GM19372 (cell line): ENCODE data around the gene XPA.
"Not testable (repeated sequence)": the region's sequence is repeated elsewhere in the genome, so short reads cannot be mapped to it uniquely, and the experiment has no call there.

Experiments used
- ATAC-seq: cut with Tn5 transposase; IDR thresholded peaks from one replicate; pipeline ENCODE4 v1.9.1; 2021; ENCODE audit warnings: mild to moderate bottlenecking, low read depth, moderate library complexity; ENCODE audit not compliant: unreplicated experiment

XPA gene

GRCh38 chr9:97696803-97697601 is at the start of gene XPA:
TSS of gene XPA (minus strand) at chr9:97697340. CDS start at chr9:97697292, 48 bp downstream.
- ATAC-seq = peak; percentile 91

GRCh38 chr9:97744710-97745708 is 47.9 kb upstream of the XPA start:
- ATAC-seq = no peak

DNA sequence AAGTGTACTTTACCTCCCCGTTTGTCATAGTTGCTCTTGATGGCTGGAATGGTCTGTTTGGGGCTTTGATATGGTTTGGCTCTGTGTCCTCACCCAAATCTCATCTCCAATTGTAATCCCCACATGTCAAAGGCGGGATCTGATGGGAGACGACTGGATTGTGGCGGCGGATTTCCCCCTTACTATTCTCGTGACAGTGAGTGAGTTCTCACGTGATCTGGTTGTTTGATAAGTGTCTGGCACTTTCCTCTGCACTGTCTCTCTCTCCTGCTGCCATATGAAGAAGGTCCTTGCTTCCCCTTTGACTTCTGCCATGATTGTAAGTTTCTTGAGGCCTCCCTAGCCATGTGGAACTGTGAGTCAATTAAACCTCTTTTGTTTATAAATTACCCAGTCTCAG is 46.9 kb upstream of the XPA start:
- ATAC-seq = not testable (repeated sequence)

GRCh38 chr9:97742545-97742944 is 45.4 kb upstream of the XPA start:
- no peak for ATAC-seq

- no peak for ATAC-seq
Measured at GRCh38 chr9:97741947-97742346, 44.8 kb upstream of the XPA start.

DNA sequence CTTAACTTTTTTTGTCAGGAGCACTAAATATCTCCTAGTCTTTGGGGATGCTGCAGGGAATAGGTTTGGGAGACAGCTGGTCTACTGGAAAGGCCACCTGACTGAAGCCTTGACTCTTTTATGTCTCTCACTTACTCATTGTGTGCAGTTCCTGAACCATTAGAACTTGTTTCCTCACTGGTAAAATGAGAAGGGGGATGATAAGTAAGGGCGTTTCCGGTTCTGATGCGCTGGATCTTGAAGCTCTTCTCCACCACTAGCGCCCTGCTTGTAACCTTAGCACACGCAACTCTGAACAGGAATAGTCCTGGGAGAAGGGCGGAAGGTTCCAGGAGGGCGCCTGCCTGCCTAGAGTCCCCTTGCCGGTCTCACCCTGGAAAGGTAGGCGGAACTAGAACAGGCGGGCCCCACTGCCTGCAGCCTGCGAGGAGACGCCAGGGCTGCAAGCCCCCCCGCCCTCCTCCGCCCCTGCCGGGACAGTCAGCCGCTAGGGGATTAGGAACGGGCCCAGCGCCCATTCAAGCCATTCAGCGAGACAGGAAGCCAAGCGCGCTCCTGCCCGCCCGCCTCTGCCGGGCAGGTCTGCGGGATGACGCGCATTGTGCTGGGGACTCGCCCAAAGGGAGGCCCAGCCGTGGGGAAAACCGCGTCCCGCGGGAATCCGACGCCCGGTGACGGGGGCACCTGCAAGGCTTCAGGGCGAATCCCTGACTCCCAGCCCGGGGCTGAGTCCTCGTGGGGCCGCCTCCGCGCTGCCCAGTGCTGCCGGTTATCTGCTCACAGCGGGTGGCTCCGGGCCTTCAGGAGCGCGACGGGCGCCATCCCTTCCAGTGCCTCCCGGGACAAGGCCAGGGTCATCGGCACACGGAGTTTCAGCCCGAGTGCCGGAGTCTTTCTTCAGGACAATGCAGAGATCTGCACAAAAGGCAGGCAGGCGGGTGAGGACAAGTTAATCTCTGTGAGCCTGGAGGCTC is 44.0 kb upstream of the XPA start:
- no peak for ATAC-seq

DNA sequence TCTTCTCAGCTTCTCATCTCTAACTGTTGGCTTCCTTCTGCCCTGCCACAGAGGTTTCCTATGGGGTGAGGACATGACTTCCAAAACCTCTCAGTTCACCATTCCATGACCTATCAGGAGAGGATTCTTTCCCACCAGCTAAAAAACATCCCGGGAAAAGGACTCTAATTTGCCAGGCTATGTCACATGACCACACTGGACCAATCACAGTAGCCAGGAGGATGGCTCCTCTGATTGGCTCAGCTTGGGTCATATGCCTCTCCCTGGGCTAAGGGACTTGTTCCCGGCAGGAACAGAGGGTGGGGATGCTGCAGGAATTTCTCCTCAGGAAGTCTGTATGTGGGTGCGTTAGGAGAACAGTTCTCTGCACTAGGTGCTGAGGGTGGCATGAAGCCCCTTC is 40.3 kb upstream of the XPA start:
- ATAC-seq = no peak

DNA sequence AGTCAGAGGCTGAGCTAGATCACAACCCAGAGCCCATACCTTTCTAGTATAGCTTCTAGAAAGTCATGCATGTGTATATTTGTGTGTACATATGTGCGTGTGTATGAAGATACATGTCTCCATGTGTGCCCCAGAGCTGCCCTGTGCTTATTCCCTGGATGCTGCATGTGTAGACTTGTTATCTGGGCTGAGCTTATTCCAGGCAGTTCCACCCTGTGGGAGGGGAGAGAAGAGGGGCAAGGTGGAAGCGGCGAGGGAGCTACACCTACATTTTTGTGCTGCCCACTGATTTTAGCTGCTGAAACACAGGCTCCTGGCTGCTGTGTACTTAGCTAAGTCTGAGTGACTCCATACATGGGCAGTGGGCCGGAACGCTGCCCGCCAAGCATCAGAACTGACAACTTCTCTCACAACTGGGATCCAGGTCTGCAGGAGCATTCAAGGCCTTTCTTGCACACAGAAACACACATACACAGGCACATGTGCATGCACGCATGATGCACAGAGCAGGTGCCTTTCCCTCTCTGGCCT is 38.0 kb upstream of the XPA start:
- no peak for ATAC-seq

DNA sequence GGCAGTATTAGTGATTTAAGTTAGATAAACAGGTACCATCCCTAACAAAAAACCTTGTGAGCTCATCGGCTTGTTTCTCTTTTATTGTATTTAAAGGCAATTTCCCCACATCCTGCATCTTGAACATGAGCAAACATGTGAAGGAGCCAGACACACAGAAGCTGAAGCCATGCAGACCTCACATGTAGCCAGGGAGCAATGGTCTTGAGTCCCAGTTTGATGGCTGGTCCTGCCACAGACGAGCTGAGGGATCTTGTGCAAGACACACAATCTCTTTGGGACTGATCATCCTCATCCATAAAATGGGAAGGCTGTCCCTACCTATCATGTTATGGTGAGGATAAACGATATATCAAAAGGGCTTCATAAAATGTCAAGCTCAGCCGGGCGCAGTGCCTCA is 29.6 kb upstream of the XPA start:
- no peak for ATAC-seq

GRCh38 chr9:97723819-97724218 is 26.7 kb upstream of the XPA start:
- ATAC-seq = no peak

GRCh38 chr9:97722331-97722730 is 25.2 kb upstream of the XPA start:
- ATAC-seq = no peak

DNA sequence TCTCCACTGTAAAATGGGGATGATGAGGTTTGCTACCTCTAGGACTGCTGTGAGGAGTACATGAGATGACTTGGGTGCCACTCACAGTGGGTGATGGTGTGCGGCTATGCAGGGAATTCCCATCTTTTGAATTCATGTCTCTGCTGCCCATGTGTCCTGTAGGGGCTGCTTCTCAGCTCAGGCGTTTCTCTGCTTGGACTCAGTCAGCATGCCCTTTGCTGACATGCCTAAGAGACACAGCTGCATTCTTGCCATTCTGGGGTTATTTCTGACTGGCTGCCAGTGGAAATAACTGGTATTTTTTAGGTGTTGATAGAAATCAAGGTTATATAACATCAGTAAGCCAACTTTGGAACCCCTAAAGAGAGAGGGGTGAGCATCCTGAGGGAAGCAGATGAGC is 24.3 kb upstream of the XPA start:
- no peak for ATAC-seq

- no peak for ATAC-seq
Measured at GRCh38 chr9:97717866-97718265, 20.7 kb upstream of the XPA start.

DNA sequence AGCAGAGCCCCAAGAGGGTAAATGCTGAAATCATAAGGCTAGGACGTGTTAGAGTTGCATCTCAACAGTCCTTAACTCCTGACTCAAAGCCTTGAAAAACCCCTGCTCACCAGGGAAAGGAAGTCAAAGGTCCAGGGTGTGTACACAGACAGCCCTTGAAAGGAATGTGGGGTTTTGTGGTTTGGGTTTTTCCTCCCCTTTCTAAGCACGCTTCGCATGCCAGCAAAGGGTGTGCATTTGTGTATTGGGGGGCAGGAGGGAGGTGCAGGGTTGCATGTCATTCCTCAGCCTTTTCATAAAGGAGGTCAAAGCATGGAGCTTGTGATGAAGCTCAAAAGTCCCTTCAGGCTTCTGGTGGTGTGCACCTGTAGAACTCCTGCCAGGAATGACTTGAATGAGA is 17.3 kb upstream of the XPA start:
- ATAC-seq = no peak

DNA sequence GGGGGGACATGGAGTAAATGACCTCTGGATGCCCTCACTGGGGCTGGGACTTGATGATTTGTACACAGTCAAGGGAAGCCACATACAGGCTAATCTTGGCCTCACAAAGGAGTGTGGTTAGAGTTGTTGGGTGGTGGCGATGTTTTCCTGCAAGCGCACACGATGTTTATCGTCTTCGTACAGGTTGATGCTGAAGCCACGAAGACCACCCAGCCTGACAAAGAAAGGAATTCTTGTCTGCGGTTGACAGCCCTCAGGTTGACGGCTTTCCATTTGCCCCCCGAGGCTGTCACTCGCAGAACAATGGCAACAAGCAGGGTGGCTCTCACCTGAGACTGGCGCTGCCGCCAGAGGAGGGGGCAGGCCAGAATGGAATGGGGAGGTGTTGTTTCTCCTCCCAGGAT is 14.1 kb upstream of the XPA start:
- no peak for ATAC-seq

DNA sequence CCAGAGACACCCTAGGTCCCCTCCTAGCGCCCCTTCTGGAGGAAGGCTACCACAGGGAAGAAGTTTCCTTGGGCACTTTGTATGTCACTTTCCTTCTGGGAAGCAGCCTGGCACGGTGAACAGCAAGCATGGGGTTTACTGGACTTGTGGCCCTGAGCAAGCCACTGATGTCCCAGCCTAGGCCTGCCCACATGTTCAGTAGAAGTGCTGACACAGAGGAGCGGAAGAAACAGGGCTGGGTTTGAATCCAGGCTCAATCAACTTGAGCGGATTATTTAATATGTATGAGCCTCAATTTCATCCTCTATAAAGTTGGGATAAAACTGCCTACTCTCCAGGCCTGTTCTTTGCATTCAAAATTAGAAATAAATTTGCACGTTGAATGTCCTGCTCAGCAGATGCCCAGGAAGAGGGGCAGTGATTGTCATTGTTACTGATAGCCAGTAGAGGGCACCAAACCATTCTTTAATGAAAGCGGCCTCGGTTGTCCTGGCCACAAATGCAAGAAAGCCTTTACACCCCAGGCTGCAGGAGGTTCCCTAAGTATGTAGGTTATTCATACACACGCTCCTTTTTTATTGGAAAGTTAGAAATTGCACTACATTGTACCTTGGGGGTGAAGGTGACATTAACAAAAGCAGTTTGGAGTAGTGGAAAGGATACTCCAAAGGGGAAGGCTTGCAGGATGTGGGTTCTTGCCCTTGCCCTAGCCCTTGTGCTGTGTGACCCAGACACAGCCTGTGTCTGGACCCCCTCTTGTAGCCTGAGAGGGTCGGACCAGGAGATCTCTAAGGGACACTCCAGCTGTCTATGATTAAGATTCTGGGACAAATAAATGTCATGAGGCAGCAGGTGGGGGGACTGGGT is 13.4 kb upstream of the XPA start:
- peak; percentile 74 for ATAC-seq

- no peak for ATAC-seq
Measured at GRCh38 chr9:97706246-97706645, 9.1 kb upstream of the XPA start.

DNA sequence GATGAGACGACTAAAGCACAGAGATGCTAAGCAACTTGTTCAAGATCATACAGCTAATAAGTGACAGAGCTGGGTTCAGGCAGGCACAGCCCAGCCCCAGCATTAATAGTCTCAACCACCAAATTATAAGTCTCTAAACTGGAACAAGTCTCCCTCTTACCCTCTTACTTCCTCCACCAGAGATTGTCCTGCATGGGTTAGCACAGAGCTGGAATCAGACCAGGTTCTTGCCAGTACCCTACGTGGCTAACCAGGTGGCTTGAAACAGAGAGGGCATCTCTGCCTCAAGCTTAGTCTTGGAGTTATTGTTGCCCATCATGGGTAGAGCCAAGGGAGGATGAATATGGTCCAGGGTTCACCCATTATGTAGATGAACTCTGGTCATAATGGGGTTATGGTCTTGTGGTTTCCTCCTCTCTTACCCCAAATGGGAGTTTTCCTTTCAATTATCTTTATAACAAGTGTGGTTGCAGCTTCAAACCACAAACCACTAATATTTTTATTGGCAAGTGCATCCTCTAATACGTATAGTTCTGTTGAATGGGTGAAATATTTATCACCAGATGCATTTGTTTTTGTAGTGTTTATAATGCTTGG is 8.3 kb upstream of the XPA start:
- no peak for ATAC-seq

GRCh38 chr9:97704851-97705250 is 7.7 kb upstream of the XPA start:
- ATAC-seq = no peak
